KOPT-K1 (cell line): Measurements from ENCODE around the gene FRMD4A.

Experiments used
- H3K27ac ChIP-seq: fragments of 200-600 bp; sonication (generic); 2 replicates; pipeline ENCODE4 v1.5.1; 2016; ENCODE audit warnings: antibody characterized with exemption, mild to moderate bottlenecking, low read depth, low read length; ENCODE audit not compliant: poor library complexity, severe bottlenecking
- H3K36me3 ChIP-seq: fragments of 200-600 bp; sonication (generic); 2 replicates; pipeline ENCODE4 v1.5.1; 2017; ENCODE audit warnings: antibody characterized with exemption, mild to moderate bottlenecking, low read length, moderate library complexity; ENCODE audit not compliant: insufficient read depth
- H3K9me3 ChIP-seq: fragments of 200-600 bp; sonication (generic); 2 replicates; pipeline ENCODE4 v1.5.1; 2017; ENCODE audit warnings: antibody characterized with exemption, low read length, mild to moderate bottlenecking; ENCODE audit not compliant: insufficient read depth, poor library complexity, severe bottlenecking

Gene FRMD4A

DNA sequence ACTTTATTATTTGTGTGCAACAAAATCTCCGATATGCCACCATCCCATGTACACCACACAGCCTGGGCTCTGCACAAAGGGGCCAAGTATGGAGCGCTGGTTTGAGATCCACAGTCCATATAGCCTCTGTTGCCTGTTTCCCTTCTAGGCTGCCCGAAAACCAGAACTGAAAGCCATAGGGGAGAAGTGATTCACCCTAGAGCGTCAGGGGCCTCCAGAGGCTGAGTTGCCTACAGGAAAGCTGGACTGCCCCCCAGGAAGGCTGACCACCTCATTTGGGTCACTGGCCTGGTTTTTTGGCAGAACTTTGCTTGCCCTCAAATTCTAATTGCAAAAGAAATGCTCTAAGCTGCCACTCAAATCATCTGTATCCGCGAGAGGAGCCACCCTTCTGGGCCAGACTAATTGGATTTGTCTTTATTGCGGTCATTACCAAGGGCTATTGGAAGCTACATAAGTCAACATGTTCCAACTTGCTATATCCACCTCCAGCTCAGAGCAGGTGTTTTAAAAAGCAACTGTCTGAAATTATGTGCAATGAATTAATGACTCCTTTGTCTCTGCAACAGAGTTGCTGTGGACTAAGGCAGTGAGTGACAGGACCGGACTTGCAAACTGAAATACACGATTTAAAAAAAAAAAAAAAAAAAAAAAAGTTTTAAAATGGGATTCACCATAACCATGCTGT lies 28.3 kb upstream of the FRMD4A start:
- Histone ChIP-seq H3K36me3 (no peaks in the 10 kb centered on the region), H3K27ac (no peak overlapping the region), H3K9me3 (no peaks in the 10 kb centered on the region)

DNA sequence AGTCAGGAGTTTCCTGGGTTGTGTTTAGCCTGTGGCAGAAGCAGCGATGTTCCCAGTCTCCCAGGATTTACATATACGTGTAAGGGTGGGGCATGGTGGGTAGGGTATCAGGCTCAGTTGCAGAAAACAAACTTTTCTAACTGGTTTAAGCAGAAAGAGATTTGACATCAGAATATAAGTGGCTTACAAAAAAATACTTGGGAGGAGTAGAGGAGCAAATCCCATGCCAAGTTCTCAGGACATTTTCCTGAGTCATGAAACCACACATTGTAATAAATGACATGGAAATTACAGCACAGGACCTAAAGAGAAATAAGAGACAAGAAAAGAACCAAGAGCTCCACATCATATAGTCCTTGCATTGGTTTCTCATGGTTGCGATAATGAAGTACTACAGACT lies 26.2 kb upstream of the FRMD4A start:
- H3K27ac ChIP-seq: no peak overlapping the region
- no peaks in the 10 kb centered on the region for H3K36me3 ChIP-seq
- H3K9me3 ChIP-seq: no peaks in the 10 kb centered on the region

DNA sequence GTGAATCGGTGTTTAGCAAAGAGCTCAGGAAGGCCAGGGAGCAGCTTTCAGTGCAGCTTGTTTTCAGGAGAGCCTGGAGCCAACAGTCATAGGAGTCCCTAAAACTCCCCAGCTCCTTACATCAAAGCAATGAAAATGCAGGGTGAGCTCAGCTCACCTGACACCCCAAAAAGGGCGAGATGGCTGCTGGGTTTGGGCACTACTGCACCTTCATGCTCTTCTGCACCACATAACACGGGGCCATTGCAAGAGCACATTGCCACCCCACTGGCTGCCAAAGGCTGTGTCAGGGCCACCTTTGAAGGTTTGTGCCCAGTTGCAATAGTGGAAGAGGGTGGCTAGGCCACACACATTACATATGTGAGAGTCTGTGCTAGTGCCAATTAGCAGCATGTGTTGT lies 25.0 kb upstream of the FRMD4A start:
- no peaks in the 10 kb centered on the region for H3K36me3 ChIP-seq
- H3K9me3 ChIP-seq: no peaks in the 10 kb centered on the region
- no peak overlapping the region for H3K27ac ChIP-seq

DNA sequence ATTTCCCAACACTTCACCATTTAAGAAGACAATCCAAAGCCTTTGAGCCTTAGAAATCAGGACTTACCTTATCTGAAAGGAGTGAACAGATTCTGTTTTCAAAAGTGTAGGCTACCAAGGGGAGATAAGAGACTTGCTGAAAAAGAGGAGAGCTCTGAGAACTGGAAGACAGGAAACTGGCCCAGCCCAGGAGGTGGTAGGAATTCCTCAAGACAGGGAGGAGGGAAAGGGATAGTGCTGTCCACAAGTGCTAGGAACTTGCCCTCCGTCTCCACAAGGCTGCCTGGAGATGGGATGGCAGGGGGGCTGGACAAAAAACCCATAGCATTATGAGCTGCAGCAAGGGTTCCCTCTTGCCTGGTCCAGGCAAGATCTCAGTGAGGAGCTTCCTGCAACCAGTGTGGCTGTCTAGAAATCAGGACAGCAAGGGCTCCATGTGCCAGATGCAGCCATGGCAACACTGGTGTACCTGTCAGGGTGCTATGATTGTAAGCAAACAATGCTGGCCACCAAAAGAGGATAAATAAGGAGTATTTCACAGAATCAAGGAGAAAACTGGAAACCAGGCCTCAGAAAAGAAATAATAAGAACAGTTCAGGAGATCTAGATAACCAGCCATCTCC lies 22.7 kb upstream of the FRMD4A start:
- H3K27ac ChIP-seq: no peak overlapping the region
- H3K9me3 ChIP-seq: no peaks in the 10 kb centered on the region
- H3K36me3 ChIP-seq: no peaks in the 10 kb centered on the region

DNA sequence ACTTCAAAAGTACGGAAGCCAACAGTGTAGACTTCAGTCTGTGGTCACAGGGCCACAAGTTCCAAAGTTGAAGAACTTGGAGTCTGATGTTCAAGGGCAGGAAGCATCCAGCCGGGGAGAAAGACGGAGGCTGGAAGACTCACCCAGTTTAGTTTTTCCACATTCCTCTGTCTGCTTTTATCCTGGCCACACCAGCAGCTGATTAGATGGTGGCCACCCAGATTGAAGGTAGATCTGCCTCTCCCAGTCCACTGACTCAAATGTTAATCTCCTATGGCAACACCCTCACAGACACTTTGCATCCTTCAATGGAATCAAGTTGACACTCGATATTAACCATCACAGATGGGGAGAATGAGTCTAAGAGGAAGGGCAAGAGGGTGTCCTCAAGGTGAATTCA lies 19.3 kb upstream of the FRMD4A start:
- Histone ChIP-seq H3K9me3 (no peaks in the 10 kb centered on the region), H3K36me3 (no peaks in the 10 kb centered on the region)

DNA sequence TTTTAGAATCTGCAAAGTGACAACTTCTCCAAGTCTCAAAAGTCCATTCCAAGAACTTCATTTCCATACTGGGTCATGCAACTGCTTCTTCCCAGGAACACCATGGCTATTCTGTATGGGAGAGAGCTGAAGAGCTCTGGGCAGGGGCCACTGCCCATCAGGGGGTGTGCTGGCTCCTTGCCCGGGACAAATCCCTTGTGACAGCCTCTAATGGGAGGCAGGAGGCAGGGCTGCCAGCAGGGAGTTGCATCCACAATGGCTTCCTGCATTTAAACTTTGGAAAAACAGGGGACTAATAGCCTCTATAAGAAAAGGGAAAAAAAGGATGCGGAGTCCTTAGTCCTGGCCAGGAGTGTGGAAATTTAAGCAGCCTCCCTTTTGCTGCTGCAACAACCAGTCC lies 18.4 kb upstream of the FRMD4A start:
- H3K9me3 ChIP-seq: no peaks in the 10 kb centered on the region
- H3K27ac ChIP-seq: no peak overlapping the region
- no peaks in the 10 kb centered on the region for H3K36me3 ChIP-seq

More for the DNA sequence above, 19.3 kb upstream of the FRMD4A start:
- no peak overlapping the region for H3K27ac ChIP-seq

DNA sequence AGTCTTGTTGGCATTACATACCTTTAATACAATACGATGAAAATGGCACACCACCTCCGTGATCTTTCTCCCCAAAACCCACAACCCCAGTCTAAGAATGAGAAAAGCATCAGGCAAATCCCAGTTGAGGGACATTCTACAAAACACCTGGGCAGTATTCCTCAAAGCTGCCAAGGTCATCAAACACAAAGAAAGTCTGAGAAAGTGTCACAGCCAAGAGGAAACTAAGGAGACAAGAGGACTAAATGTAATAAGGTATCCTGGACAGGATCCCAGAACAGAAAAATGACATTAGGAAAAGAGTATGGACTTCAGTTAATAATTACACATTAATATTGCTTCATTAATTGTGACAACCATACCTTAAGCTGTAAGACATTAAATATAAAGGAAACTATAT lies 14.5 kb upstream of the FRMD4A start:
- Histone ChIP-seq H3K9me3 (no peaks in the 10 kb centered on the region), H3K27ac (no peak overlapping the region), H3K36me3 (no peaks in the 10 kb centered on the region)

DNA sequence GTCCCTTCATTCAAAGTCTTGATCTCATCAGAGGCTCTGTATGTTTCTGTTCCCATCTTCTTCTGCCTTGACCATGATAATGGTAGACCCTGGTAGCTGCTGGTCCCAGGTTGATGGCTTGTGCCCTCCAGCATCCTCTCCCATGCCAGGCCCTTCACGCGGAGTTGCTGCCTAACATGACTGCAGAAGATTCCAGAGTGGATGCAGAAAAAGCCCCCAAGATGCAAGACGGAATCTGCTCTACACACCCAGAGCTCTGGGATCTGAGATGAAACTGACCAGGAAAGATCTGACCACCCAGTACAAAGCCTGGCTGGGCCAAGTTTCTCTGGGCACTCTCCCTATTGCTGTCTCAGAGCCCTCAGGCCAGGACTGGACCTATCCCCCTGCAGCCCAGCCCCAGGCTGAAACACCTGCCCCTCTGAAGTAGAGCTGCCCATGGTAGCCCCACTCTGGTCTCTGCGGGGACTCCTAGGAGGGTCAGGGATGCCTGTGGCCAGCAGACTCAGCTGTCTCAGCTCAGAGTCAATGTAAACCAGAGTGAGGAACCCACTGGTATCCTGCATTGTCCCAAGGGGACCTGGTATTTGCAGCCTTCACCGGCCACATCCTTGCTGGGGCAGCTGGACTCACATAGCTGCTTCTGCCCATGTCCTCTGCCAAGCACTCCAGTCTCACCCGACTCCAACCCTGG lies 9.5 kb upstream of the FRMD4A start:
- H3K9me3 ChIP-seq: no peaks in the 10 kb centered on the region
- no peak overlapping the region for H3K27ac ChIP-seq
- no peaks in the 10 kb centered on the region for H3K36me3 ChIP-seq

DNA sequence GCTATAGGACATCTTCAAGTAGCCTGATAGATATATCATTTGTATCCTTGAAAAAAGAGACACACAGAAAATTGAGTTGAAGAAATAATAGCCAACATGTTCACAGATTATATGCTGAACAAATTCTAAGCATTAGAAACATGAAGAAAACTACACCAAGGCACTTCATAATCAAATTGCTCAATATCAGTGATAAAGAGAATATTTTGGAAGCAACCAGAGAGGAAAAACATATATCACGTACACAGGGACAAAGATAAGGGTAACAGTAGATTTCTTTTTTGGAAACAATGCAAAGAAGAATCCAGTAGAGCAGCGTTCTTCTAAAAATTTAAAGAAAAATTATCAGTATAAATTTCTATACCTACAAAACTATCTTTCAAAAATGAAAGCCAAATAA lies 6.0 kb upstream of the FRMD4A start:
- Histone ChIP-seq H3K27ac (no peak overlapping the region), H3K9me3 (no peaks in the 10 kb centered on the region), H3K36me3 (no peaks in the 10 kb centered on the region)

DNA sequence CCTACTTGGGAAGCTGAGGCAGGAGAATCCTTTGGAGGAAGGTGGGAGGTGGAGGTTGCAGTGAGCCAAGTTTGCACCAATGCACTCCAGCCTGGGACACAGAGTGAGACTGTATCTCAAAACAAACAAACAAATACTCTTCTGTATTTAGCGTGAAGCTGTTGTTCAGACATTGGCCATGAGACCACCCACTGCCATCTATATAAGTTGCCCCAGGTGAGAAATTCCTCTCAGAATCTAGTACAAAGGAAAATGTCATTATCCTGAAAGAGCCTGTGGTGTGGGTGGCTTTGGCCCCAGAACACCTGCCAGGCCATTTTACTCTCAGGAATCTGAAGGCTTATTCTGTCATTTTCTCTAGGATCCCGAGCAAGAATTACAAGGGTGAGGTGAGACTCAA lies 4.0 kb upstream of the FRMD4A start:
- no peak overlapping the region for H3K27ac ChIP-seq
- no peaks in the 10 kb centered on the region for H3K36me3 ChIP-seq

DNA sequence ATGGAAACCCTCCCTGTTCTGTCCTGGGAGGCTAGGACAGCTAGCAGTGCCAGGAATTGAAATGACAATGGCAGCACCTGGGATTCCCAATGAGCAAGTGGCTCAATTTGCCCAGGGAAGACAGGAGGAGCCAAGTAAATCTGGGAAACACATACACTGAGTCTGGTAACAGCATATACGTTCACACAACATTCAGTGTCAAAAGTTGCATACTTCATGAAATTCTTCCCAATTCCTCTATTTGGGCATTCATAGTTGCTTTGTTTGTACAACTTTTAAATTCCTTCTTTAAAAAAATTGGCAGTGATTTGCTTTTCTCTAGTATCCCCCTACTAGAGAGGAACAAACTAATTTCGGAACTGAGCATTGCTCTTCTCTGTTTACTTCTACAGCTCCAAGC lies 2.9 kb upstream of the FRMD4A start:
- Histone ChIP-seq H3K9me3 (no peaks in the 10 kb centered on the region), H3K36me3 (no peaks in the 10 kb centered on the region), H3K27ac (no peak overlapping the region)

More for the DNA sequence above, 4.0 kb upstream of the FRMD4A start:
- H3K9me3 ChIP-seq: no peaks in the 10 kb centered on the region

DNA sequence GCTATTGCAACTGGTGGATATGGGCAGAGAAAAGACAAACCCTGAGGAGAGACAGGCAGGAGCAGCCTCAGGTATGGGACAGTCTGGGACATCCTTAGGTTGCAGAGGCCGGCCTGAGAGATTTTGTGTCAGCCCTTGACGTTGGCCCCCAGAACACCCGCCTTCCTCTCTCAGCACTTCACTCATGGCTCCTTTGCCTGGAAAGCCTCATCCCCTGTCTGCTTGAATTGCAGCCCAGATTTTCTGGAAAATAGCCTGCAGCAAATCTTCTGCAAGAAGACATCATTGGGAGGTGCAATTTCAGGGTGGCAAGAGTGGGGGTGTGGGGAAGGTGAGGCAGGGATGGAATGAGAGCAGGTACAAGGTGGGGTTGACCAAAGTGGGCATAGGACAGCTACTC lies 2.2 kb upstream of the FRMD4A start:
- Histone ChIP-seq H3K36me3 (no peaks in the 10 kb centered on the region), H3K9me3 (no peaks in the 10 kb centered on the region), H3K27ac (no peak overlapping the region)

DNA sequence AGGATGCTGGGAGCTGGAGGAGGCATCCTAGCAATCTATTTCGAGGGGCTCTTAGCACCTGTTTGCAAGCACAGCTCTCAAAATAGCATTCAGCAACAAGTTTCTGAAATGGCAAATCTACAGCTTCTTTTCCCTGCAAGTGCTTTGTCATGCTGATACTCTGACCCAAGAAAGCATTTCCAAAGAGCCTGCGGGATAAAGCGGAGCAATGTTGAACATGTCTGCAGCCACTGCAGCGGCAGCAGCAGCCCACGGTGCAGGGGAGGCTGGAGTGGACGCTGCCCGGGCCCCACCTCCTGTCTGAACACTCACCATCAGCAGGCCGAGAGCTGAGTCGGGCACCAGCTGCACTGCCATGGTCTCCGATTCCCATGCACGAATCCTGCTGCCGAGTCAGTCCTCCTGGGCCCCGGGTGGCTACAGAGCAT lies 964 bp downstream of the FRMD4A start:
- H3K27ac ChIP-seq: no peak overlapping the region
- H3K36me3 ChIP-seq: no peaks in the 10 kb centered on the region

DNA sequence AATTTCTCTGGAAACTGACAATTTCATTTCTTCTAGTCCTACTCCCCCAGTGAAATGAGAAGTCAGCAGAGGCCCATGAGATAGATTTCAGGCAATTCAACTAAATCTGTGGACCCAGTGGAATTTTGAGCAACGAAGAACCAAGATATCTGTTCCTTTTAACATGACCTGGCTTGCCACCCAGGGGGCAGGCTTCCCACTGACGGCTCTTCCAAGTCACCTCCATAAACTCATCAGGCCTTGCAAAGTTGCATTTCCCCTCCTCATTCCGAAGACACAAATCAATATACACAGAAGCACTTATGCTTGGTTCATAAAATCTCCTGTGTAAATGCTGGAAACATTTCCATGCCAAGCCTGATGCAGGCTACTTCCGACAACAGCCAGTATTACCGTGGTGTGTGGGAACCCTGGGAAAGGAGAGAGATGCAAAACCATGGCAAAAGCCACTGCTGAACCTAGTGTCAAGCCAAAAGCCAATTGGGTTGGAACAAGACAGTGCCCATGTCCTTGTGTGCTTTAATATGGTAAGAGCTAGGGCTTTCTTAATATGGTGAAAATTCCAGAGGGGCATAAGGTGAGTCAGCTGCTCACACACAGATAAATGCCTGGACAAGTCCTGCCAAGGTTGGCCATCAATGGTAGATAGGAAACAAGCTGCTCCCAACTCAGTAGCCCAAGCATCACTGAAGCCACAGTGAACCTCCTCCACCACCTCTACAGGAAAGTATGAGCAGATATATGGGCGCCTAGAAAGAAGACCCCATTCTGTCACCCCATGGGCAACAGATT lies 1.6 kb downstream of the FRMD4A start:
- H3K9me3 ChIP-seq: no peaks in the 10 kb centered on the region
- H3K36me3 ChIP-seq: no peaks in the 10 kb centered on the region
- H3K27ac ChIP-seq: no peak overlapping the region

More for the DNA sequence above, 964 bp downstream of the FRMD4A start:
- no peaks in the 10 kb centered on the region for H3K9me3 ChIP-seq

DNA sequence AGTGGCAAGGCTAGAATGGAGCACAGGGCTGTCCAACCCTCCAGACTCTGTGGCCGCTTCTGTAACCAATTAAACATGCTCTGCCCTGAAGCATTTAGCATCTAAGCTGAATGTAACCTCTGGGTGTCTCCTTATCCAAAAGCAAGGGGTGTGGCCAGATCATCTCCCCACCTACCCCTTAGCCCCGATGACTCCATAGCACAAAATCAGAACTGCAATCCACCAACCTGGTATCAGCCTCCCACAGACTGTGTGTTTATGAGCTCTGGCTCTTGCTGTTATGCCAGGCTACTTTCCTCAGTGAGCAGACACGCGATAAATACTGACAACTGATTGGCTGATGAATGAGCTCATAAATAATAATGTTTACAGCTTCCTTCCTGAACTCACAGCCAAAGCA lies 3.2 kb downstream of the FRMD4A start:
- H3K36me3 ChIP-seq: no peaks in the 10 kb centered on the region
- no peak overlapping the region for H3K27ac ChIP-seq
- no peaks in the 10 kb centered on the region for H3K9me3 ChIP-seq
